ENCODE measurements around the gene CANX.
"Not testable (repeated sequence)": the region's sequence is repeated elsewhere in the genome, so short reads cannot be mapped to it uniquely, and the experiment has no call there.

The CANX gene

GRCh38 chr5:179698935-179699615, at the start of gene CANX:
TSS of gene CANX (plus strand) at chr5:179698967. CDS start at chr5:179705682, 6,715 bp downstream.
- DNase-seq (ENCODE audit: low spot score): no peak

GRCh38 chr5:179649166-179649703, 49.5 kb upstream of the CANX start:
- not testable (repeated sequence) for DNase-seq (ENCODE audit: low spot score)

GRCh38 chr5:179650245-179650644, 48.5 kb upstream of the CANX start:
- DNase-seq (ENCODE audit: low spot score): not testable (repeated sequence)

GRCh38 chr5:179653135-179653534, 45.6 kb upstream of the CANX start:
- DNase-seq (ENCODE audit: low spot score): not testable (repeated sequence)

- not testable (repeated sequence) for DNase-seq (ENCODE audit: low spot score)
Measured at GRCh38 chr5:179657302-179658178, 41.2 kb upstream of the CANX start.

GRCh38 chr5:179658179-179658856, 40.4 kb upstream of the CANX start:
- DNase-seq (ENCODE audit: low spot score): not testable (repeated sequence)

GRCh38 chr5:179661647-179662046, 37.1 kb upstream of the CANX start:
- not testable (repeated sequence) for DNase-seq (ENCODE audit: low spot score)

- DNase-seq (ENCODE audit: low spot score): peak; percentile 63
Measured at GRCh38 chr5:179668391-179668790, 30.4 kb upstream of the CANX start.

GRCh38 chr5:179678223-179679013, 20.3 kb upstream of the CANX start:
- peak; percentile 91 for DNase-seq (ENCODE audit: low spot score)

GRCh38 chr5:179679014-179679674, 19.6 kb upstream of the CANX start:
- DNase-seq (ENCODE audit: low spot score): peak; percentile 62

GRCh38 chr5:179680014-179680779, 18.6 kb upstream of the CANX start:
- no peak for DNase-seq (ENCODE audit: low spot score)

- no peak for DNase-seq (ENCODE audit: low spot score)
Measured at GRCh38 chr5:179680780-179681401, 17.9 kb upstream of the CANX start, which contains the start of gene CBY3. TSS of gene CBY3 (minus strand) at chr5:179681034. CDS start at chr5:179680918, 116 bp downstream.

GRCh38 chr5:179689212-179689611, 9.6 kb upstream of the CANX start:
- DNase-seq (ENCODE audit: low spot score): not testable (repeated sequence)

- no peak for DNase-seq (ENCODE audit: low spot score)
Measured at GRCh38 chr5:179694561-179694960, 4.2 kb upstream of the CANX start.

GRCh38 chr5:179696603-179697002, 2.2 kb upstream of the CANX start:
- no peak for DNase-seq (ENCODE audit: low spot score)

GRCh38 chr5:179697108-179697507, 1.7 kb upstream of the CANX start:
- DNase-seq (ENCODE audit: low spot score): no peak

GRCh38 chr5:179697543-179697942, 1.2 kb upstream of the CANX start:
- not testable (repeated sequence) for DNase-seq (ENCODE audit: low spot score)

- peak; percentile 98 for DNase-seq (ENCODE audit: low spot score)
Measured at GRCh38 chr5:179697993-179698934, 503 bp upstream of the CANX start.

Data from hematopoietic multipotent progenitor cell treated with erythropoietin and hydrocortisone succinate and interleukin-3 and kit ligand, for 17 days (in vitro differentiated cells).